Measurements from ENCODE around the gene CEP19. TPM values are rescaled to one million over a fixed set of nuclear protein-coding genes. Genes with fewer than 3 reads are reported as not detected.
"Not testable (repeated sequence)": the region's sequence is repeated elsewhere in the genome, so short reads cannot be mapped to it uniquely, and the experiment has no call there.

The CEP19 gene, protein sequence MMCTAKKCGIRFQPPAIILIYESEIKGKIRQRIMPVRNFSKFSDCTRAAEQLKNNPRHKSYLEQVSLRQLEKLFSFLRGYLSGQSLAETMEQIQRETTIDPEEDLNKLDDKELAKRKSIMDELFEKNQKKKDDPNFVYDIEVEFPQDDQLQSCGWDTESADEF
- 1.0 TPM for total RNA-seq

DNA sequence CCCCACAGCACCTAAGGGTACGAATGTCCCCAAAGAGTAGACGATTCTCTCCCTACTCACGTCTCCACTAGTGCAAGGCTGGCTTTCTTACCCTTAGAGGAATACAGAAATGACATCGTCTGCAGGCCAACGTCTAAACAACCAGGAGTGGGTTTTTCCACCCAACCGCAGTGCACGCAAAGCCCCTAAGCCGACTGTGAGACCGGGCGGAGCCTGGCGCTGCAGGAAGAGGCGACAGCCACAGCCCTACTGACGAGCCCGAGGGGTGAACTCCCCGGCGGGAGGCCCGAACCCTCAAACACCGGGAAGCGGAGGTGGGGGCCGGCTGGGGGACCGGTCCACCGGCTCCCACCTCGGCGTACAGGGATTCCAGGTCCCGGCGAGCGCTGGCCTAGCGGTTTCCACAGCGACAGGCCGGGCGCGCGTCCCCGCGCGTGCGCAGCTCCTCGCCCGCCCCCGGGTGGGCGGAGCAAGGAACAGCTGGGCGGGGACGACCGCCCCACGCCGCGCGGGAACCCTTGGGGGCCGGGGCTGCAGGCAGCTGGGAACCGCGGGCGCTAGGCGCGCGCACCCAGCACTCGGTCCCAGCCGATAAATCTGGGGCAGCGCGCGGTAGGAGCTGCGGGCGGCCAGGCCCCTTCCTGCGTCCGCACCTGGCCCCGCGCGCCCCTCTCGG is at the start of gene CEP19, which contains the start of gene PIGX:
Gene CEP19 (minus strand): TSS at position 413 of the 676 bp plus-strand sequence. CDS start 3,593 bp downstream, outside the sequence.
Gene PIGX (plus strand): TSS at position 540 of the 676 bp plus-strand sequence.
- peak; percentile 93 for ATAC-seq

DNA sequence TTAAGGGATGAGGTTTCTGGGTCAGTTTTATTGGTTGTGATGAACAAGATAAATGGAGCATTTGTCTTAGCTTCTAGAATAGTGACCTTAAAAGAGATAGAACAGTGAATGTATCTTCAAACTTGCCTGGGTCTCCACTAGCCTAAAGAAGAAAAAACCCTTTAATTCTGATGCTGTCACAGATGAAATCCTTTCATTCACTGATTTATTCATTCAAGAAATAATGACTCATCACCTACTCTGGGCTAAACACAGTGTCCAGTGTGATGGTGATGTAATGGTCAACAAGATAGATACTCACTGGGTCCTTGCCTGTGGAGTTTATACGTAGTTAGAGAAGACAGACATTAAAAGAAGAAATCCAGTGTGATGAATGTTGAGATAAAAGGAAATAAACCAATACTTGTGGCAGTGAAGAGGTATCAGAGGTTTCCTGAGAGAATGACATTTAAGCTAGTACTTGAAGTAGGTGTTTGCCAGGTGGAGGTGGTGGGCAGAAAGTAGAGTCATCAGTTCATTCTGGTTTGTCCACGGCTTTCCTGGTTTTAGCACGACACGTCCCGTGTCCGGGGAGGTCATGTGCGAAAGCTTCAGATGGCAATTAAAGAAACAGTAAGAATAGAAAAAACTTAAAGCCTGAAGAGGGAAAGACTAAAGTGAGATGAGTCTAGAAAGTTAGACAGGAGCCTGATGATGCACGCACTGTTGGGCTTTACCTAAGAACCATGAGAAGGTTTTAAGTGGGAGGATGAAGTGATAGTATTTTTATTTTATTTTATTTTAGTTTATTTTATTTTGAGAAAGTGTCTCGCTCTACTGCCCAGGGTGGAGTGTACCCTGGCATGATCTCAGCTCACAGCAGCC is 46.1 kb upstream of the CEP19 start:
- ATAC-seq: peak; percentile 42

DNA sequence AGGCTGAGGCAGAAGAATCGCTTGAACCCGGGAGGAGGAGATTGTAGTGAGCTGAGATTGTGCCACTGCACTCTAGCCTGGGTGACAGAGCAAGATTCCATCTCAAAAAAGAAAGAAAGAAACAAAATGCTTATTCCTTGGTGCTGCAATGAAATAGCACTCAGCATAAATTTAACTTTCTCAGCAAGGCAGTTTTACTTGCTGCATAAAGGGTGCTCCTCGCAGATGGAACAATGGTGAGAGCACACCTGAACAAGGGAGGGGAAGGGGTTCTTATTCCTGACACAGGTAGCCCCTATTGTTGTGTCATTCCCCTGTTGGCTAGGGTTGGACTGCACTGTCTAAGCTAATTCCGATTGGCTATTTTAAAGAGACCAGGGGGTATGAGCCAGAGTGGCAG is 44.7 kb upstream of the CEP19 start:
- no peak for ATAC-seq

DNA sequence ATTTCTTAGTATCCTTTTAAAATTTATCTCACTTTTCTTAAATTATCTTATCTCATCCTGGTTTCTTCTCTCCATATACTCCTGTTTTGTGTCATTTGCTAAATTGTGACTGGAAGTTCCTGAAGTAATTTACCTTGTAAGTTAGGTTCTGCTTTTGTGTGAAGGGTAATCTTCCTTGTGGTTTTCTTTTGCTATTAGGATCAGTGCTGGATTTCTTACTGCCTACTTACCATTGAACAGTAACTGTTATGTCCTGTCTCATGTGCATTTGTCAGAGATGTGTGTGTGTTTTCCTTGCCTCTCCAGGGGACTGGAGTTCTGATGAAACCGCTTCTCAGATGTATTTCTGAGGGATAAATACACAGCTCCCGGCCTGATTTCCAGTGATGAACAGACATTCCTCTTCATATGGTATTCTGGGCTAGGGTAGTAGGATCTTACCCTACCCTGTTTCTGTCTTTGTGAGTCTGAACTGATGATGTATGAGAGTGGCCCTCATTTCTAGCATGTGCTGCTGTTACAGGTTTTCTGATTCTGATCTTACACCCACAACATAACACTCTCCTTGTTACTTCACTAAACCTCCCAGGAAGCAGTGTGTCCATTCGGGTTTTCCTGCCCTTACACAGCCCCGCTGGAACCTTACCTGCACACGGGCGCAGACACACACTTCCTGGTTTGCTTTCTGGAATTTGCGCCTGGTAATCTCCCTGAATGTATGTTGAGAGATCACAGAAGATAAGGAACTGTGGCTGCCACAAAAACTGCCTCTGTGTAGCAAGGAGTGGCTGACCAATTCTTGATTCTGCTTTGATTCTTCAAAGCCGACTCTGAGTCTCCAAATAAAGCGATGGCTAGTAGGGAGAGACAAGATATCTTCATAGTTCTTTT is 42.3 kb upstream of the CEP19 start:
- no peak for ATAC-seq

DNA sequence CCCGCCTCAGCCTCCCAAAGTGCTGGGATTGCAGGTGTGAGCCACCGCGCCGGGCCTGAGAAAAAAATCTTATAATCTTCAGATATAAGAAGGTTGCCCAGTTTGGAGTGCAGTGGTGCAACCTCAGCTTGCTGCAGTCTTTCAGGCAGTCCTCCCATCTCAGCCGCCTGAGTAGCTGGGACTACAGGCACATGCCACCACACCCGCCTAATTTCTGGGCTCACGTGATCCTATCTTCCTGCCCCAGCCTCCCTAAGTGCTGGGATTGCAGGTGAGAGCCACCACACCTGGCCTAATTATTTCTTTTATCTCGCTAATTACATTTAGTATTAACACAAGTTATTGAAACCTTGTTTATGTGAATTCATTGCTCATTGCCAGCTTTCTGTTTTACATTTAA is 41.2 kb upstream of the CEP19 start:
- no peak for ATAC-seq

DNA sequence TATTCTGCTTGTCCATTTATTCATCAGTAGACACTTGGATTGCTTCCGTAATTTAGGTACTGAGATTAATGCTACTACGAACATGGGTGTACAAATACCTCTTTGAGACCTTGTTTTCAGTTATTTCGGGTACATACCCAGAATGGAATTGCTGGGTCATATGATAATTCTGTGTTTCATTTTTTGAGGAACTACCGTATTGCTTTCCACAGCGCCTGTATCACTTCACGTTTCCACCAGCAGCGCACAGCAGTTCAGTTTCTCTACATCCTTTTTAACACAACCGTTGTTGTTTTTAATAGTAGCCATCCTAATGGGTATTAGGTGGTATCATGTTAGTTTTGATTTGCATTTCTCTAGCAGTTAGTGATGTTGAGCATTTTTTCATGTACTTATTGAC is 37.1 kb upstream of the CEP19 start:
- no peak for ATAC-seq

DNA sequence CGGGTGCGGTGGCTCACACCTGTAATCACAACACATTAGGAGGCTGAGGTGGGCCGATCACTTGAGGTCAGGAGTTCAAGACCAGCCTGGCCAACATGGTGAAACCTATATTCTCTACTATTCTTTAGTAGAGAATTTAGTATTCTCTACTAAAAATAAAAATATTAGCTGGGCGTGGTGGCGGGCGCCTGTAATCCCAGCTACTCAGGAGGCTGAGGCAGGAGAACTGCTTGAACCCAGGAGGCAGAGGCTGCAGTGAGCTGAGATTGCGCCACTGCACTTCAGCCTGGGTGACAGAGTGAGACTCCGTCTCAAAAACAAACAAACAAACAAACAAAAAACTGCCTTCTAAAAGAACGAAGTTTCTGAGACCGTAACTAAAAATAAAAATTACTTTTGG is 31.5 kb upstream of the CEP19 start:
- ATAC-seq: not testable (repeated sequence)

DNA sequence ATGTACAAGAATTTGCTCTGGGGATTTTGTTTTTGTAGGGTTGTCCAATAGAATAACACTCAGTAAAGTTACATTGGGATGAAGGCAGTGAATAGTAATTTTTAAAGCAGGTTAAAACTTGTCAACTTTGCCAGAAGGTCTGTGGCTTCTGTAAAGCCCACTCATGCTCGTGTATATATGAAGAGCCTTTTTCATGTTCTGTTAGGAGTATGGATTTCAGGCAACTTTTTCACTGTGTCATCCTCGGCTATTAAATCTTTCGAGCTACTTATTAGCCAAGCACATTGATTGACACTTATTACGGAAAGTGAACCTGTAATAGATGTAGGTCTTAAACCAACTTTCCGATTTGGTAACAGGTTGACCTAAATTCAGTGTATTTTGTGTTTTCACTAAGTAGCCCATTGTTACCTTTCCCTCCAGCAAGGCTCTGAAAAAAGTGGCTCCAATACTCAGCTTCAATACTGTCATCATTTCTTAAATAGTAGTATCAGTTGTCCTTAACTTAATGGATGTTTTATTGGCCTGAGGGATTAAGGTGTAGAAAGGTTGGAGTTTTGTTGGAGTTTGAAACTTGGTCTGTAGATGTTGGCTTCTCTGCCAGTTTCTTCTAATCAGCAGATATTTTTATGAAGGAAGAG is 29.3 kb upstream of the CEP19 start:
- ATAC-seq: no peak

DNA sequence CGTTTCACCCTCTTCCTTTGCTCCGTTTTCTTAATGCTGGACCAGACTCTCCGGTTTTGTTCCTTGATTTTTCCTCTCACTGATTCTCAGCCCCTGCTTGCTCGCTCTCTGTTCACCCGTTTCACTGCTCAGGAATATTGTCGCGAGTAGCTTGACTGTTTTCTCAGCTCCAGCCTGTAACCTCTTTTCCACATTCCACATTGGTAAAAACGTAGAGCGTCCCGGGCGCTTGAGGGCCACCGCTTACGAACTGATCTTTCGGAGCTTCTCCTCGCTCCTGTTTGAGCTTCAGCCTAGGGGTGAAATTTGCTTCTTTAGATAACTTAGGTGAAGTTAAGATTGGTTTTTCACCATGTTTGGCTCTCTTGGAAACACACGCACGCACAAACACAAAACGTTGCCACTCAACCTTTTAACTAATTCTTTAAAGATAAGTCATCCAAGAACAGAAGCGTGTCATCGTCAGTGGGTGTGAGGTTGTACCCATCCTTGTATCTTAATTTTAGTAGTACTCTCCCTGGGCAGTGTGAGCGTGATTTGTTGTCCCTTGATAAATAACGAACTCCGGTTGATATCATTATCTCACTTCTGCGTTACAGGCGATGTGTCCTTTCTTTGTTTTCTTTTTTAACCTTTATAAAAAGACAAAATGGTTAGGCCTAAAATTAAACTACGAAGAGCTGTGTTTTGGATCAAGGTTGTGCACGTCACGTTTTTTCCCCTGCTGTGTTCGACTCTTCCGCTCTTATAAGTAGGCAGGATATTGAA is 28.6 kb upstream of the CEP19 start:
- peak; percentile 26 for ATAC-seq

DNA sequence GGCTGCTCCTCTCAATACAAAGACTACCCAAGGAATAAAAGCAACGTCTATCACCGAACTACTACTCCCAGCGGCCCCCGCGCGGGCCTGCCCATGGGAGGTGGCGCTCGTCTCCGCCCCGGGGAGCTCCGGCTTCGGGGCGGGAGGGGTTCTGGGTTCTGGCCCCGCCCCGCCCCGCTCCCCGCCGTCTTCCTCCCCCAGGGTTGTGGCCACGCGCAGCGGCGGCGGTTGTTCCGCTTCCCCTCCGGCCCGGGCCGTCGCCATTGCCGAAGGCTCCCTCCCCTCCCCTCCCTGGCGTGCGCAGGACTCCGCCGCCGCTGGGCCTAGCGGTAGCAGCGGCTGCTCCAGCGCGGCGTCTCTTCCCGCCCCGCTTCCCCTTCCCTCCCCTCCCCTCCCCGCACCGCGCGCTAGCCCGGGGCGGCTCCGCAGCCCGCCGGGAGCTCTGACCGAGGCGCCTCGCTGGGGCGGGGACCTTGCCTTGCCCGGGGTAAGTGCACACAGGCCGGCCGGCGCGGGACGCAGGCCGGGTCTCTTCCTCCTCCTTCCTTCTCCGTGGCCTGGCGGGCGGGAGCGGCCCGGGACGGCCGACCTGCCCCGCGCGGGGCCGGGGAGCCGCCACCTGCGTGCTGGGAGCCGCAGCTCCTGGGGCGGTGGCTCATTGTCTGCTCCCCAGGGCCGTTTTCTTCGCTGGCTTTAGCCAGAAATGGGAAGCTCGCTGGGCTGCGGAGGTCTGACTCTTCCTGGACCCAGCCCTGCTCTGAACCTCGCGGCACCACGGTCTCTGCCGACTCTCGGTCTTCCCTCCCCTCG is 27.8 kb upstream of the CEP19 start, which contains the start of gene PAK2:
Gene PAK2 (plus strand): TSS at position 187 of the 810 bp plus-strand sequence. CDS start 42,790 bp downstream, outside the sequence.
- ATAC-seq: peak; percentile 98

DNA sequence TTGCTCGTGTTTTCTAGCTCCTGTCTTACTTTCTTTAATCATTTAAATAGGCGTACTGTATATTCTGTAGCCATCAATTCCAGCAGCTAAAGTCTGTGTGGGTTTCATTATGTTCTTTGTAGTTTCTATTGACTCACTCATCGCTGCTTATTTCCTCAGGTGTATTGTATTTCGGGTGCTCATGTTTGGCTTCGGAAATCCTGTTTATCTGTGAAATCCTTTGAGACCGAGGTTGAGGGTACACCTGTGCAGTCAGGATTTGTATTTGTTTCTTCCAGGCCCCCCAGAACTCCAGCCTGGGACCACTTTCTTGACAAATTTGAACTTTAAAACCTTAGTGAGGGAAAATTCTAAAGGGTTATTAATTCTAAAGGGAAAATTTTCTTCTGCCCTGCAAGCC is 25.6 kb upstream of the CEP19 start:
- ATAC-seq: no peak

DNA sequence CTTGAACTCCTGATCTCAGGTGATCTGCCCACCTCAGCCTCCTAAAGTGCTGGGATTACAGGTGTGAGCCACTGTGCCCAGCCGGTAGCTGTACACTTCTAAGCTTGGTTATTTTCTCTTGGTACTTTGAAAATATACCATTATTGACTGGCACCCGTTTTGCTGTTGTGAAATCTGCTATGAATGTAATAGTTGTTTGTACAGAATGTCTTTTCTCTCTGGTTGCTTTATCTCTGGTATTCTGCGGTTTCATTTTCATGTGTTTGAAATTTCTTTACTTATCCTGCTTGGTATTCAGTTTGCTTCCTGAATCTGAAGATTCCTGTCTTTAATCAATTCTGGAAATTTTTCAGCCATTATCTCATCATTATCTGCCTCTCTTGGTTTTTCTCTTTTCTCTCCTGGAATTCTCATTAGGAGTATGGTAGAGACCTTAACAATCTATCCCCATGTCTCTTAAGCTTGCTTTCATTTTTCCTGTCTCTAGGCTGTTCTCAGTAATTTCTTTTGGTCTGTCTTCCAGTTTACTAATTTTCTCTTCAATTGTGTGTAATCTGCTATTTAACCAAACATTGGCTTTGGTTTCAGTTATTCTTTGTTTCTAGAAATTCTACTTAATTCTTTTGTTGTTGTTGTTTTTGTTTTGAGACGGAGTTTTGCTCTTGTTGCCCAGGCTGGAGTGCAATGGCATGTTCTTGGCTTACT is 24.8 kb upstream of the CEP19 start:
- no peak for ATAC-seq

DNA sequence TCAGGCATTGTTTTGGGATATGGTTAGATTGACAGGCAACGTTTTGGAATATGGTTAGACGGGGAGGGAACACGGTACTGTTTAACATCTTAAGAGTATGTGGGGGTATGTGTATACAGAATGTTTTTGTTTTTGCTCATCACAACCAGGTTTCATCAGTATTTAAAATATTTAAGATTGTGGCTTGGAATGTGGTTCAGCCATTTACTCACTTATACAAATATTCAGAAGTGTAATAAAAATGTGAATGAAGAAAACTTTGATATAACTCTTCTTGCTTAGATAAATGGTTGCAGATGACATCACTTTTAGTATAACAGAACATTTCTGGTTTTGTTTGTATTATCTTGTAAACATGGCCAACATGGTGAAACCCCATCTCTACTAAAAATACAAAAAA is 23.7 kb upstream of the CEP19 start:
- no peak for ATAC-seq

DNA sequence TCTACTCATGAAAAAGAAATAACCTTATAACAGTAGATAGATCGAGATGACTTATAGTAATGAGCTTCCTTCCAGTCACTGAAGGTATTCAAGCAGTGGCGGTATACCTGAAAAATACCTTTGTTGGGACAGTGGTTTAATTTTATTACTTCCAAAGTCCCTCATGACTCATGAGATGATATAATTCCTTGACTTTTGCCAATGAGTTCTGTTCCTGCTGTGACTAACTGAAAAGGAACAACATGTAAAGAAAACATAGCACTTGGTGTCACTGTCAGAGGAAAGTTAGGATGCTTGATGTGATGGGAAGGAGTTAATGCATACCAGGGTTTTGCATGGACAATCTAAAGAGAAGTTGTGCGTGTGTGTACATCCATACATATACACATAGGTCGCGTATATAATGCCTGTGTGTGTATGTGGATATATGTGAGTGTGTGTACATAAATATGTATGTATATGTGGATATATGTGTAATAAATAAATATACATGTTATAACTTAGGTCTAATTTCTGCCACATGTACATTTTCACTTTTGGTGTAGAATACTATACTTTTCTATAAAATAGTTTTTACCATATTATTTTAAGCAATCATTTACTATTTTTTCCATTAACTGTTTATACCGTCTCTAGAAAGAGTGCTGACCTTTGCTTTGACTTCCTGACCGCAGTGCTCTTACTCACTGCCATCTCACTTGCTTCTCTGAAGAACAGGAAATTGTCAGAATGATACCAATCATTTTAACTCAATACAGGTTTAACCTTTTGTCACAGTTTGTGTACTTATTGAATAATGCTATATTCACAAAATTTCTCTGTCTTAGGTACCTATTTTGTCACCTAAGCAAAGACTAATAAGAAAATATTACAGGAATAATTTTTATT is 15.0 kb upstream of the CEP19 start:
- peak; percentile 41 for ATAC-seq

DNA sequence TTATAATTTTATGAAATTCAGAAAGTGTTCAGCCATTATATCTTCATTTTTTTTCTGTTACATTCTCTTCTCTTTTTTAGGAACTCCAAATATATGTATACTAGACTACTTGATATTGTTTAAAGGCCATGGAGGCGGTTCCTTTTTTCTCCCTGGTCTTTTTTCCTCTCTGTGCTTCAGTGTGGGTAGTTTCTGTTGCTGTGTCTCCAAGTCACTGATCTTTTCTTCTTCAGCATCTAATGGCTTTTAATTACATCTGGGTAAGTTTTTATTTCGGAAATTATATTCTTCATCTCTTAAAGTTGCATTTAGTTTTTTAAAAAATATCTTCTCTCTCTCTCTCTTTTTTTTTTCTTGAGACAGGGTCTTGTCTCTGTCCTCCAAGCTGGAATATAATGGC is 9.0 kb upstream of the CEP19 start:
- no peak for ATAC-seq

DNA sequence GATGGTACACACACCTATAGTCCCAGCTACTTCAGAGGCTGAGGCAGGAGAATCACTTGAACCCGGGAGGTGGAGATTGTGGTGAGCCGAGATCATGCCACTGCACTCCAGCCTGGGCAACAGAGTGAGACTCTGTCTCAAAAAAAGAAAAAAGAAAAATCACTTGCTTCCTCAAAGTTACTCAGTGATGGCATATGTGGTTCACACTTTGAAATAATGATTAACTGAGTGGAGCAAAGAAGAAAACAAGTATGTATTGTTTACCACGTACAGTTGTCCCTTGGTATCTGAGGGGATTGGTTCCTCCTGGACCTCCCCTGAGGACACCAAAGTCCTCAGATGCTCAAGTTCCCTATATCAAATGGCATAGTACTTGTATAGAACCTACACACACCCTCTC is 5.1 kb upstream of the CEP19 start:
- ATAC-seq: not testable (repeated sequence)

DNA sequence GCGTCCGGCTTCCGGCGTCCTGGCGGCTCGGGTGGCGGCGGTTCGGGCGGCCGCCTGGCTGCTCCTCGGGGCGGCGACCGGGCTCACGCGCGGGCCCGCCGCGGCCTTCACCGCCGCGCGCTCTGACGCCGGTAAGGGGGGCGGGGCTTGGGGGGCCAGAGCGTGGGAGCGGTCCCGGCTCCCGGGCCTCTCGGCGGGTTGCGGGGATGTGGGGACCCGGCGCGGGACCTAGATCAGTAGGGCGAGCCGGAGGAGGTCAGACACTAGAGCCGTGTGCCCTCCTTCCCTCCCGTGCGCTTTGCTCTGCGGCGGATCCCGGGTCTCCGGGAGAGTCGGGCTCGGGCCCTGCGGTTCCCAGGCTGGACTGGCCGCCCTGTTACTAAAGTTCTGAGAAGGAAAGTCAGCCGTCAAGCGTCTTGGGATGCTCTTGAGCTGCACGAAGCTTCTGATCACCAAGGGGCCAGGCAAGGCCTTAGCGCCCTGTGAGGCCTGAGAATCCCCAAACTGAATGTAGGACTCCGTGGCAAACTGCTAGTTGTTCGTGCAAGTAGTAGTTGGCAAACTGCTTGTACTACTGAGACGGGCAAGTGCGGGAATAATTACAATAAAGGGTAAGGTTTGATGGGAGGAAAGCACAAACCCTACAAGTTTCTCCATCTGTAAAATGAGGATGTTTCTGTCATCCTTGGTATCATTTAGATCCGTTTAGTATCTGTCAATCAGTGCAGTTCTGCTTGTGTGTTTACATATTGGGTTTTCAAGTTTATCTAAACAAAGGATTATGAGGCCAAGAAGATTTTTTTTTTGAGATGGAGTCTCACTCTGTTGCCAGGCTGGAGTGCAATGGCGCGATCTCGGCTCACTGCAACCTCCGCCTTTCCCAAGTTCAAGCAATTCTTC is 714 bp upstream of the CEP19 start:
- peak; percentile 75 for ATAC-seq

Measured in esophagus mucosa (tissue), 1 donor.